NB4 (cell line): ENCODE results near the gene FBXL20.

Experiments
- DNase-seq: peaks from one replicate; pipeline ENCODE4 v3.0.0; 2010; ENCODE audit warnings: low read depth
- H3K4me3 ChIP-seq: one replicate; pipeline ENCODE4 v1.5.1; 2011; ENCODE audit warnings: mild to moderate bottlenecking, low read depth, low read length, moderate library complexity
- MYC ChIP-seq: IDR thresholded peaks from 2 replicates; pipeline ENCODE4 v1.6.1; 2011; ENCODE audit warnings: low read depth, low read length
- POLR2A ChIP-seq: IDR thresholded peaks from 2 replicates; pipeline ENCODE4 v1.6.1; 2011; ENCODE audit warnings: mild to moderate bottlenecking; ENCODE audit not compliant: insufficient read length; ENCODE audit errors: extremely low read depth
- TF ChIP-seq, protein P1 (sequence below): IDR thresholded peaks from one replicate; pipeline ENCODE4 v1.5.1; 2012; ENCODE audit warnings: low read depth, low read length
- TF ChIP-seq, protein P2 (sequence below): IDR thresholded peaks from 2 replicates; pipeline ENCODE4 v1.6.1; 2011; ENCODE audit warnings: low read depth, low read length

Gene FBXL20

DNA sequence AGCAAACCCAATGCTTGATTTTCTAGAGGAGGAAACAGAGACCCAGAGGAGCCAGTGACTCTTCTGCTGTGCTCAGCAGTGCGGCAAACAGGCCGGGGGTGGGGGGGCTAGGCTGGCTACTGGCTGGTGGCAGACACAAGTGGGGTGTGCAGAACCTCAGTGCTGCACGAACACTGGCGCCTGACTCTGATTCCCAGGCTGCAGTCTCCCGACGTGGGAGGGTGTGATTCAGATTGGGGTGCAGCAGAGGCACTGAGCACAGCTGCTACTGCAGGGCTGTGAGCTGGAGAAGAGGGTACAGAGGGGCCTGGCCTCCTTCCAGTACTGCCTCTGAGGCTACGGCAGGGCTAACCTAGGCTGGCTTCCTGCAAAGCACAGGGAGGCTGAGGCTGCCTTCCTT is 193.3 kb downstream of the FBXL20 start:
- no peak for TF ChIP-seq POLR2A
- no peak for TF ChIP-seq MYC
- TF ChIP-seq, protein P1, sequence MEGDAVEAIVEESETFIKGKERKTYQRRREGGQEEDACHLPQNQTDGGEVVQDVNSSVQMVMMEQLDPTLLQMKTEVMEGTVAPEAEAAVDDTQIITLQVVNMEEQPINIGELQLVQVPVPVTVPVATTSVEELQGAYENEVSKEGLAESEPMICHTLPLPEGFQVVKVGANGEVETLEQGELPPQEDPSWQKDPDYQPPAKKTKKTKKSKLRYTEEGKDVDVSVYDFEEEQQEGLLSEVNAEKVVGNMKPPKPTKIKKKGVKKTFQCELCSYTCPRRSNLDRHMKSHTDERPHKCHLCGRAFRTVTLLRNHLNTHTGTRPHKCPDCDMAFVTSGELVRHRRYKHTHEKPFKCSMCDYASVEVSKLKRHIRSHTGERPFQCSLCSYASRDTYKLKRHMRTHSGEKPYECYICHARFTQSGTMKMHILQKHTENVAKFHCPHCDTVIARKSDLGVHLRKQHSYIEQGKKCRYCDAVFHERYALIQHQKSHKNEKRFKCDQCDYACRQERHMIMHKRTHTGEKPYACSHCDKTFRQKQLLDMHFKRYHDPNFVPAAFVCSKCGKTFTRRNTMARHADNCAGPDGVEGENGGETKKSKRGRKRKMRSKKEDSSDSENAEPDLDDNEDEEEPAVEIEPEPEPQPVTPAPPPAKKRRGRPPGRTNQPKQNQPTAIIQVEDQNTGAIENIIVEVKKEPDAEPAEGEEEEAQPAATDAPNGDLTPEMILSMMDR: no peak
- TF ChIP-seq, protein P2, sequence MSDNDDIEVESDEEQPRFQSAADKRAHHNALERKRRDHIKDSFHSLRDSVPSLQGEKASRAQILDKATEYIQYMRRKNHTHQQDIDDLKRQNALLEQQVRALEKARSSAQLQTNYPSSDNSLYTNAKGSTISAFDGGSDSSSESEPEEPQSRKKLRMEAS: no peak
- DNase-seq: no peak
- no peak overlapping the region for H3K4me3 ChIP-seq

DNA sequence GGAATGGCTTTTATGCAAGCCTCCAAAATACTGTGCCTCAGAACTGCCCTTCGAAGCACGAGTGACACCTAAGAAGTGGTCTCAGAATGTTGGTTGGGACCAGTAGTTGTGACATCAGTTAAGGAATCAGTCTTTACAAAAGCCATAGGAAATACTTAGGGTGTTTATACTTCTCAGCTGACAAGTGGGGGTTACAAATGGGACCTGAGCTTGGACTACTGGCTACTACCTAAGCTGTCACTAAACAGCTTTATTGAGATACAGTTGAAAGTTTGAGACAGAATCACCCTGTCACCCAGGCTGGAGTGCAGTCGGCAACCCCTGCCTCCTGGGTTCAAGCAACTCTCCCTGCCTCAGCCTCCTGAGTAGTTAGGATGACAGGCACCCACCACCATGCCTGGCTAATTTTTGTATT is 196.3 kb downstream of the FBXL20 start:
- H3K4me3 ChIP-seq: no peak overlapping the region
- peak; percentile 49 for DNase-seq
- TF ChIP-seq, protein P1: no peak
- no peak for TF ChIP-seq MYC
- TF ChIP-seq, protein P2: no peak
- no peak for TF ChIP-seq POLR2A

DNA sequence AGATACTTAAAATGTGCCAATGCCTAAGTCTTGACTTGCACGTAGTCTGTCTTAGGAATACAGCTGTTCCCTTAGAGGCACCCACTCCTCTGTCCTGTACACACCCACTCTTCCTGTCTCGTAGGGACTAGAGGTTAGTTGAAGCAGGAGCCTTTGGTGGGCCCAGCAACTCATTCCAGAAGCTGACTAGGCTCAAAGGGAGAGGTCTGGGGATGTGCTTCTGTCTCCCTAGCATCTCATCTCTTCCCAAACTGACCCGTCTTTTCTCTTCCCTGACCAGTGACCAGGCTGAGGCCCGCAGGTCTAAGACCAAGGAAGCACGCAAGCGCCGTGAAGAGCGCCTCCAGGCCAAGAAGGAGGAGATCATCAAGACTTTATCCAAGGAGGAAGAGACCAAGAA is 197.2 kb downstream of the FBXL20 start:
- no peak for DNase-seq
- no peak for TF ChIP-seq POLR2A
- TF ChIP-seq, protein P2: no peak
- TF ChIP-seq, protein P1: no peak
- TF ChIP-seq MYC: no peak
- H3K4me3 ChIP-seq: no peak overlapping the region
